HG02642 (cell line): ENCODE data around the gene PRAME.
"Not testable (repeated sequence)": the region's sequence is repeated elsewhere in the genome, so short reads cannot be mapped to it uniquely, and the experiment has no call there.

Experiments used
- ATAC-seq: cut with Tn5 transposase; IDR thresholded peaks from one replicate; pipeline ENCODE4 v1.9.1; 2021; ENCODE audit warnings: mild to moderate bottlenecking; ENCODE audit not compliant: unreplicated experiment, poor library complexity

PRAME gene

DNA sequence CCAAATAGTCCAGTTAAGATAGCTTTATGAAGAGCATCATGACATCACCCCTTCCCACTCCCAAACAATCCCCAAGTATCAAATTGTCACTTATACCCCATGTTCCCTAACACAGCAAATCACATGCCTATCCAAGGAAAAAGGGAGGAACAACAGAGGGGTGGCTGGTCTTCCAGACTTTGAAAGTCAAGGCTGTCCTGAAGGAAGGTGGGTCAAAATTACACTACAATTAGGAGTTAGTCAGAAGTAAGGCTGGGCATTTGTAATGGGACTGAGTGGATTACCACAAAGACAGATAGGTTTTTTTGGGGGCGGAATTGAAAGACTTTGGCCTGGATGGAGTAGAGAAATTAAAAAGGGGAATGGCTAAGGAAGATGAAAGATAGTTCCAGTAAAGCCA lies 5.9 kb downstream of the PRAME start:
- ATAC-seq = no peak

DNA sequence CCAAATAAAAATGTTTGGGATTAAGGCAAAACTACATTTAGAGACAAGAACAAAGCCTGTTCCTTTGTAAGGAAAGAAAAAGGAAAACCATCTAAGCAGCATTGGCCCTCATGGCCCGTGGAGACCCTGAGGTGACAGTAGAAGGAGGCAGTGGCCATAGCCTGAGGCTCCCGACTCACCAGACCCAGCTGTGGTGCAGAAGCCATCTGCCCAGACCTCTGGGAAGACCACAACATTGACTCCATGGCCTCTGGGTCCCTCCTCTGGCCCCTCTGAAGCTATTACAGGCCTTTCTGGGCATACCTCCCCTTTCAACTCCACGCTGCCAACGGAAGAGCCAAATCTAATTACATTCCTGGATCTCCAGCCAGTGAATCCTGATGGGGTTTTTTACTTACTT lies 6.4 kb downstream of the PRAME start:
- no peak for ATAC-seq

GRCh38 chr22:22550789-22551434 lies 8.2 kb downstream of the PRAME start:
- ATAC-seq = no peak

DNA sequence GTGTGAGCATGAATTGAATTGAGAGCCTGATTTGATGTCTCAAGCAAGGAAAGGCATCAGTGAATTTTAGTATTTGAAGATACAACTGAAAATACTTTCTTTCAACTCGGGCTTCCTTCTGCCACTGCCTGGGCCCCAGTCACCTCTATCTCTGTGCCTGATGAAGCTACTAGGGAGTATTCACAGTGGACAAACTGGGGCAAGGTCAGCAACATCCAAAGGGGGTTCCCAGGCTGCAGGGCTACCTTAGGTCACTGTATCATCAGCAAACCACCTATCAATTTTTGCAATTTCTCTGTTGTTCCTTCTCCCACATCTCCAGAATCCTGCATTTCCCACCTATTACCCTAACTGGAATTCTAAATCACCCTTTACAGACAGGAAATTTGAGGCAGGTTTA lies 10.2 kb downstream of the PRAME start:
- no peak for ATAC-seq

DNA sequence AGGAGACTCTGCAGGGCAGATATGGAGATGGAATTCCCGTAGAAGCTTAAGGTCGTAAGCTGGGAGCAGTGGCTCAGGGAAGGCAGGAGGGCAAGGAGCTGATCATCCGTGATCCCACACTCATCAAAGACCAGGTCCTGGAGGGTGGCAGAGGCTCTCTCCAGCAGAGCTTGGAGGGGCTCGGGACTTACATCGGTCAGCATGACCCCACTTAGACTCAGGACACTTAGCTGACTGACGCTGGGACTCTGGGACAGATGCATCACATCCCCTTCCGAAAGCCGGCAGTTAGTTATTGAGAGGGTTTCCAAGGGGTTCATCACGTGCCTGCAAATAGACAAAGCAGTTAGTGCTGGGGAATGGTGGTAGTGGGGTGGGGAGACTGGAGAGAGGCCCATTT lies 10.7 kb downstream of the PRAME start:
- ATAC-seq = no peak

DNA sequence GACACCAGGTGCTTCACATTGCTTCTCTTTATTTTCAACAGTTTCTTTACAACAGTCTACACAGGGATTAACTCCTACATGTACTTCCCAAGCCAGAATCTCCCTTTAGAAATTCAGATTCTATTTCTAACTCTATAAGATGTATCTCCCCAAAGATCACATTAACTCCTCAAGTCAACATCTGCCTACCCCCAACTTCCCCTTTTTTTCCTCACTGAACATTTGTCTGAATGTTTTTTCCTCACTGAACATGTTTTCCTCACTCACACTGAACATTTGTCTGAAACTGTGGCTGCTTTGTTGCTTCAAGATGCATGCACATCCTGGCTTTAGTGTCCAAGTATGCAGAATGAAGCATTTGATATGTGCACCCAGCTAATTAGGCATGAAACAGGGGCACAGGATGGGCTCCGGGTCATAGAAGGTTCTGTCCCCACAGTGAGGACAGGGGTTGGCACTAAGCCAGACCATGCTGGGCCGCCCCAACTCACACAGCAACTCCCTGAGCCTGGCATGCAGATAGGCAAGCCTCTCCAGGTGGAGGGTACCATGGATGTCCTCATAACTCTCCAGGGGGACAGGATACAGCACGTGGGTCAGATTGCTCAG lies 11.3 kb downstream of the PRAME start:
- ATAC-seq = no peak

- ATAC-seq = no peak
These were observed 11.8 kb downstream of the PRAME start for GRCh38 chr22:22547226-22547625.

DNA sequence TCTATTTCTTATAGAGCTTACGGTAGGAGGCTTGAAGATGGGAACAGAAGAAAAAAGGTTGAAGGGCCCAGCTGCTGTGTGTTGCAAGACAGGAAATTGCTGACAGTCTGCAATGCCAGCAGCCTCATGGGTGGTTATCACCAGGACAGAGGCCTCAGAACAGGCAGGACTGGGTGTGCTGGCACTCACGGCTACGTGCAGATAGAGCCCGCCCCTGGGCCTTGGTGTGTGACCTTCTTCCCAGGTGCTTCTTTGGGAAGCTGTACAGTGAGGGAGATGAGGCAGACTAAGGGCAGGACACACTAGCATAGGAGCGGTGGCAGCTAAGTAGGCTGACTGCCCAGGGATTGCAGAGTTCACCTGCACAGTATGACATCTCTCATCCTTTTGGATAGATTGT lies 12.6 kb downstream of the PRAME start:
- ATAC-seq = no peak

- ATAC-seq = no peak
These were observed 14.0 kb downstream of the PRAME start for GRCh38 chr22:22545084-22545483.

DNA sequence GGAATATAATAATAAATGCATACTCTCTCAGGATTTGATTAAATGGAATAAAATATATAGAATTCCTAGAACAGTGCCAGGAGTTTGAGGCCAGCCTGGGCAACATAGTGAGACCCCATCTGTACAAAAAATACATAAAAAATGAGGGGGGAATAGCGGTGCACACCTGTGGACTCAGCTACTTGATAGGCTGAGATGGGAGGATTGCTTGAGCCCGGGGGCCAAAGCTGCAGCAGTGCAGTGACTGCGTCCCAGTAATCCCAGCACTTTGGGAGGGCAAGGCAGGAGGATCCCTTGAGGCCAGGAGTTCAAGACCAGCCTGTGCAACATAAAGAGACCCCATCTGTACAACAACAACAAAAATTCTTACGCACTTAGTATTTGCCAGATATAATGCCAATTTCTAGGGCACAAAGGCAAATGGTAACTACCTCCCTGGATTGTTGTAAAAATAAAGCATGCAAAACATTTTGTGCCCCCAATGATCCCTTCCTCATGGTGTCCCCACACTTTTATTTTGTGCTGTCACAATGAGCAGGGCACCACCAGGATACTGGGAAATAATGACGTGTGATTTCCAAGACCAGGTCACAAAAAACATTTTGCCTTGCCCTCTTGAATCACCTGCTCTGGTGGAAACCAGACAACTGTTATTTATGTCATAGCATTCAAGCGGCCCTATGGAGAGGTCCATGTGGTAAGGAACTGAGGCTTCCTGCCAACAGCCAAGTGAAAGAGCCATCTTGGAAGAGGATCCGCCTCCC lies 20.7 kb downstream of the PRAME start:
- no peak for ATAC-seq

DNA sequence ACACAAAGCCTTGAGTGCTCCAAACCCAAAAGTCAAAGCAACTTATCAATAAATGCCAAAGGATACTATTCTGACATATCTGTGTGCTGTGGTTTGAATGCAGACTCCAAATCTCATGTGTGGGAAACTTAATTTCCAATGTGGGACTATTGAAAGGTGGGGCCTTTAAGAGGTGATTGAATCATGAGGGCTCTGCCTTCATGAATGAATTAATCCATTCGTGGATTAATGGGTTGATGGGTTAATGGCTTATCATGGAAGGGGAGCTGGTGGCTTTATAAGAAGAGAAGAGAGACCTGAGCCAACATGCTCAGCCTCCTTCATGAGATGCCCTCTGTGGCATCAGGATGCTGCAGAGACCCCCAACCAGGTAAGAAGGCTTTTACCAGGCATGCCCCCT lies 22.1 kb downstream of the PRAME start:
- ATAC-seq = no peak

DNA sequence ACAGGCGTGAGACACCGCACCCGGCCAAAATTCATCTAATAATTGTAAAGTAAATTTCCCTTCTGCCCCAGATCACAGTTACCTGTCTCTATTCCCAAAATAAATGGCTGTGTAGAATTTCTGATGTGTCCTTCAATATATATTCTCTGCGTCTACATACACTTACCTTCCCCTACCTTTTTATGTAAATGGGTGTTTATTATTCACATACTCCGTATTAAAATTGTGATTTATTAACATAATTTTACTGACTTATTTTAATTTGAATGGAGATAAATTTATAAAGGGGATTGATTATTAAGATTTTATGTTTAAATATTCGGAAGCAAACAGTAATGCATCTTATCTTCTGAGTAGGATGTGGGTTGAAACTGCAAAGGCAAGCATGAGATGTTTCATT lies 22.6 kb downstream of the PRAME start:
- no peak for ATAC-seq

GRCh38 chr22:22535662-22536061 lies 23.4 kb downstream of the PRAME start:
- no peak for ATAC-seq

- ATAC-seq = no peak
These were observed 24.3 kb downstream of the PRAME start for GRCh38 chr22:22534604-22535415.

DNA sequence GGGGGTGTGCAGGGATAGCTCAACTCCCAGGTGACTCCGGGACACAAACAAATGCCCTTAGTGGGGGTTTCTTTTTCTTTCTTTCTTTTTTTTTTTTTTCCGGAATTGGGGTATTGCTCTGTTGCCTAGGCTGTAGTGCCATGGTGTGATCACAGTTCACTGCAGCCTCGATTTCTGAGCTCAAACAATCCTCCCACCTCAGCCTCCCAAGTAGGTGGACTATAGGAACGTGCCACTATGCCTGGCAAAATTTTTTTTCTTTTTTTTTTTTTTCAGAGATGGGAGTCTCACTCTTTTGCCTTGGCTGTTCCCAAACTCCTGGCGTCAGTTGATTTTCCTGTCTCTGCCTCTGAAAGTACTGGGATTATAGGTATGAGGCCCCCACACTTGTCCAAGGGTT lies 25.2 kb downstream of the PRAME start:
- ATAC-seq = no peak

- ATAC-seq = no peak
These were observed 25.6 kb downstream of the PRAME start for GRCh38 chr22:22533417-22533816.

- not testable (repeated sequence) for ATAC-seq
These were observed 26.5 kb downstream of the PRAME start for GRCh38 chr22:22532547-22533071.

- ATAC-seq = no peak
These were observed 27.1 kb downstream of the PRAME start for GRCh38 chr22:22531770-22532546.

- ATAC-seq = no peak
These were observed 30.3 kb downstream of the PRAME start for GRCh38 chr22:22528780-22529179.

DNA sequence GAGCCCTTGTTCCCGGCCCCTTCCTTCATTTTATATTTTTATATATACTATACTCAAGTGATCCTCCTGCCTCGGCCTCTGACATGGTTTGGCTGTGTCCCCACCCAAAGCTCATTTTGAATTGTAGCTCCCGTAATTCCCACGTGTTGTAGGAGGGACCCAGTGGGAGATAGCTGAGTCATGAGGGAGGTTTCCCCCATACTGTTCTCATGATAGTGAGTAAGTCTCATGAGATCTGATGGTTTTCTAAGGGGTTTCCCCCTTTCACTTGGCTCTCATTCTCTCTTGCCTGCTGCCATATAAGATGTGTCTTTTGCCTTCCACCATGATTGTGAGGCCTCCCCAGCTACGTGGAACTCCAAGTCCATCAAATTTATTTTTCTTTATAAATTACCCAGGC lies 31.8 kb downstream of the PRAME start:
- ATAC-seq = no peak
